IgD-negative memory B cell (primary cell): ENCODE data around the gene SOWAHA. TPM values are rescaled to one million over a fixed set of nuclear protein-coding genes. Genes with fewer than 3 reads are reported as not detected.

Experiments used
- H3K27ac Mint-ChIP-seq, 3 donors: one replicate each; pipeline ENCODE4 v1.8.0; 2020 to 2022; ENCODE audit warnings: mild to moderate bottlenecking in 3 of 3, mixed read lengths in 3 of 3, moderate library complexity in 1 of 3
- H3K27me3 Mint-ChIP-seq: one replicate; pipeline ENCODE4 v1.8.0; 2021; ENCODE audit warnings: mixed read lengths
- H3K36me3 Mint-ChIP-seq: one replicate; pipeline ENCODE4 v1.8.0; 2020; ENCODE audit warnings: mild to moderate bottlenecking, mixed read lengths
- H3K4me1 Mint-ChIP-seq, 3 donors: one replicate each; pipeline ENCODE4 v1.8.0; 2020 to 2022; ENCODE audit warnings: mixed read lengths in 3 of 3, mild to moderate bottlenecking in 1 of 3
- H3K4me3 Mint-ChIP-seq, 4 donors: one replicate each; pipeline ENCODE4 v1.8.0; 2020 to 2022; ENCODE audit warnings: mild to moderate bottlenecking in 4 of 4, mixed read lengths in 4 of 4, moderate library complexity in 3 of 4
- H3K9me3 Mint-ChIP-seq, 3 donors: one replicate each; pipeline ENCODE4 v1.8.0; 2020 to 2021; ENCODE audit warnings: mixed read lengths in 3 of 3, mild to moderate bottlenecking in 1 of 3
- polyA plus RNA-seq: library from polyadenylated mRNA; unstranded; fragments of 300-500 nt; fragmentation: Illumina TruSeq; gene quantifications from one replicate; pipeline ENCODE4 v1.2.3, GENCODE V29; 2021

Gene SOWAHA
- polyA plus RNA-seq, 1 donor from 2014 or later: not detected

- Mint-ChIP-seq H3K4me3 (no peak overlapping the region), H3K4me1 (peaks cover 4 to 10% (median 7%) of the 10 kb centered on the region in 3 donors), H3K9me3 (peaks cover 0 to 1% (median 0%) of the 10 kb centered on the region in 3 donors), H3K27ac (peak overlapping the region in 1 of 3 donors; percentile 73), H3K36me3 (no peaks in the 10 kb centered on the region), H3K27me3 (peaks cover 35% of the 10 kb centered on the region)
Observed at GRCh38 chr5:132810605-132811004, 2.5 kb upstream of the SOWAHA start.

- Mint-ChIP-seq H3K4me1 (peaks cover 4 to 10% (median 7%) of the 10 kb centered on the region in 3 donors), H3K27me3 (peaks cover 34% of the 10 kb centered on the region), H3K36me3 (no peaks in the 10 kb centered on the region), H3K27ac (no peak overlapping the region), H3K9me3 (peaks cover 0 to 1% (median 0%) of the 10 kb centered on the region in 3 donors), H3K4me3 (peak overlapping the region; percentile 40 to 93 (median 68))
Observed at GRCh38 chr5:132812123-132812765, 858 bp upstream of the SOWAHA start.

DNA sequence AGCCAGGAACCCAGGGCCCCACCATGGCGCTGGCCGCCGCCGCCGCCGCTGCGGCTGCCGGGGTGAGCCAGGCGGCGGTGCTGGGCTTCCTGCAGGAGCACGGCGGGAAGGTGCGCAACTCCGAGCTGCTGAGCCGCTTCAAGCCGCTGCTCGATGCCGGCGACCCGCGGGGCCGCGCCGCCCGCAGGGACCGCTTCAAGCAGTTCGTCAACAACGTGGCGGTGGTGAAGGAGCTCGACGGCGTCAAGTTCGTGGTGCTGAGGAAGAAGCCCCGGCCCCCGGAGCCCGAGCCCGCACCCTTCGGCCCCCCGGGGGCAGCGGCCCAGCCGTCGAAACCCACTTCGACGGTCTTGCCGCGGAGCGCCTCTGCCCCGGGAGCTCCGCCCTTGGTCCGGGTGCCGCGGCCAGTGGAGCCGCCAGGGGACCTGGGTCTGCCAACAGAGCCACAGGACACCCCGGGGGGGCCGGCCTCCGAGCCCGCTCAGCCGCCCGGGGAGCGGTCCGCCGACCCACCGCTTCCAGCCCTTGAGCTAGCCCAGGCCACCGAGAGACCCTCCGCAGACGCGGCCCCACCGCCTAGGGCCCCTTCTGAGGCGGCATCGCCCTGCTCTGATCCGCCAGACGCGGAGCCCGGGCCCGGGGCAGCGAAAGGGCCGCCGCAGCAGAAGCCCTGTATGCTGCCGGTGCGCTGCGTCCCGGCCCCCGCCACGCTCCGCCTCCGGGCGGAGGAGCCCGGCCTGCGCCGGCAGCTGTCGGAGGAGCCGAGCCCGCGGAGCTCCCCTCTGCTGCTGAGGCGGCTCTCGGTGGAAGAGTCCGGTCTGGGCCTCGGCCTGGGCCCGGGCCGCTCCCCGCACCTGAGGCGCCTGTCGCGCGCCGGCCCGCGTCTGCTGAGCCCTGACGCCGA lies 749 bp downstream of the SOWAHA start:
- Mint-ChIP-seq H3K4me3 (no peak overlapping the region), H3K4me1 (peaks cover 4 to 10% (median 7%) of the 10 kb centered on the region in 3 donors), H3K36me3 (no peaks in the 10 kb centered on the region), H3K27ac (no peak overlapping the region), H3K27me3 (peaks cover 31% of the 10 kb centered on the region), H3K9me3 (peaks cover 0 to 1% (median 0%) of the 10 kb centered on the region in 3 donors)

DNA sequence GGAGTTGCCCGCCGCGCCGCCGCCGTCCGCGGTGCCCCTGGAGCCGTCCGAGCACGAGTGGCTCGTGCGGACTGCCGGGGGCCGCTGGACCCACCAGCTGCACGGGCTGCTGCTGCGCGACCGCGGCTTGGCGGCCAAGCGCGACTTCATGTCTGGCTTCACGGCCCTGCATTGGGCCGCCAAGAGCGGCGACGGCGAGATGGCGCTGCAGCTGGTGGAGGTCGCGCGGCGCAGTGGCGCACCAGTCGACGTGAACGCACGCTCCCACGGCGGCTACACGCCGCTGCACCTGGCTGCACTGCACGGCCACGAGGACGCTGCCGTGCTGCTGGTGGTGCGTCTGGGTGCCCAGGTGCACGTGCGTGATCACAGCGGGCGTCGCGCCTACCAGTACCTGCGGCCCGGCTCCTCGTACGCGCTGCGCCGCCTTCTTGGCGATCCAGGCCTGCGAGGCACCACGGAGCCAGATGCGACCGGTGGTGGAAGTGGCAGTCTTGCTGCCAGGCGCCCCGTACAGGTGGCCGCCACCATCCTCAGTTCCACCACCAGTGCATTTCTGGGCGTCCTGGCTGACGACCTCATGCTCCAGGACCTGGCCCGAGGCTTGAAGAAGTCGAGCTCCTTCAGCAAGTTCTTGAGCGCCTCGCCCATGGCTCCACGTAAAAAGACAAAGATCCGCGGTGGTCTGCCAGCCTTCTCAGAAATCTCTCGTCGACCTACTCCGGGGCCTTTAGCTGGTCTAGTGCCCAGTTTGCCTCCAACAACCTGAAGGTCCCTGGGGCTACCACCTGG lies 1.6 kb downstream of the SOWAHA start:
- peaks cover 30% of the 10 kb centered on the region for H3K27me3 Mint-ChIP-seq
- H3K27ac Mint-ChIP-seq: no peak overlapping the region
- no peaks in the 10 kb centered on the region for H3K36me3 Mint-ChIP-seq
- H3K4me3 Mint-ChIP-seq: peak overlapping the region in 2 of 4 donors; percentile 41 to 54
- H3K4me1 Mint-ChIP-seq: peaks cover 7 to 17% (median 11%) of the 10 kb centered on the region in 3 donors
- H3K9me3 Mint-ChIP-seq: peaks cover 0 to 1% (median 0%) of the 10 kb centered on the region in 3 donors

DNA sequence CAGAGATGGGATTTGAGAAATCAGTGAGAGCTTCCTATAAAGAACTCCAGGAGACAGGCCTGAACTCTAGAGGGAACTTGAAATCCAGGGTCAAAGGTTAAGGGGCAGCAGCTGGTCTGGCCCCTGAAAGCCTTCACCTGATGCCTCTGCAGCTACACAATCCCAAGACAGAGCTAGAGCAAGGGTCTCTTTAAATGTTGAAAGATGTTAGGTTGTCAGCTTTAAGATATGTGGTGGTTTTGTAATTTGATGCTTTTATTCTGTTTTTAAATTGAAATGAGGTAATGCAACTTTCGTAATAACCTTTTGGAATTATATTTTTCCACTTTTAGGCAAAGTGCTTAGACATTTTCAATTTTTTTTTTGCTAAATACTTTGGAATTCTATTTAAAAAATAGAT lies 2.4 kb downstream of the SOWAHA start:
- H3K4me3 Mint-ChIP-seq: peak overlapping the region in 2 of 4 donors; percentile 41 to 54
- H3K4me1 Mint-ChIP-seq: peaks cover 12 to 17% (median 16%) of the 10 kb centered on the region in 3 donors
- H3K27ac Mint-ChIP-seq: no peak overlapping the region
- peaks cover 32% of the 10 kb centered on the region for H3K27me3 Mint-ChIP-seq
- peaks cover 0 to 1% (median 0%) of the 10 kb centered on the region in 3 donors for H3K9me3 Mint-ChIP-seq
- H3K36me3 Mint-ChIP-seq: no peaks in the 10 kb centered on the region

GRCh38 chr5:132816083-132816482 lies 3.0 kb downstream of the SOWAHA start:
- Mint-ChIP-seq H3K4me1 (peaks cover 12 to 17% (median 16%) of the 10 kb centered on the region in 3 donors), H3K4me3 (no peak overlapping the region), H3K36me3 (no peaks in the 10 kb centered on the region), H3K9me3 (peaks cover 0 to 1% (median 0%) of the 10 kb centered on the region in 3 donors), H3K27ac (no peak overlapping the region), H3K27me3 (peaks cover 33% of the 10 kb centered on the region)

GRCh38 chr5:132816554-132816953 lies 3.5 kb downstream of the SOWAHA start:
- peaks cover 12 to 17% (median 16%) of the 10 kb centered on the region in 3 donors for H3K4me1 Mint-ChIP-seq
- H3K27ac Mint-ChIP-seq: no peak overlapping the region
- peaks cover 33% of the 10 kb centered on the region for H3K27me3 Mint-ChIP-seq
- peaks cover 0 to 1% (median 0%) of the 10 kb centered on the region in 3 donors for H3K9me3 Mint-ChIP-seq
- H3K36me3 Mint-ChIP-seq: no peaks in the 10 kb centered on the region
- no peak overlapping the region for H3K4me3 Mint-ChIP-seq

- peaks cover 0 to 1% (median 0%) of the 10 kb centered on the region in 3 donors for H3K9me3 Mint-ChIP-seq
- no peaks in the 10 kb centered on the region for H3K36me3 Mint-ChIP-seq
- no peak overlapping the region for H3K27ac Mint-ChIP-seq
- H3K4me3 Mint-ChIP-seq: no peak overlapping the region
- peaks cover 12 to 17% (median 16%) of the 10 kb centered on the region in 3 donors for H3K4me1 Mint-ChIP-seq
- H3K27me3 Mint-ChIP-seq: peaks cover 30% of the 10 kb centered on the region
Observed at GRCh38 chr5:132817011-132817410, 3.9 kb downstream of the SOWAHA start.

- H3K9me3 Mint-ChIP-seq: no peaks in the 10 kb centered on the region
- H3K4me3 Mint-ChIP-seq: peak overlapping the region; percentile 64 to 86 (median 82)
- H3K4me1 Mint-ChIP-seq: peaks cover 7 to 9% (median 8%) of the 10 kb centered on the region in 3 donors
- peak overlapping the region in 1 of 3 donors; percentile 79 for H3K27ac Mint-ChIP-seq
- peaks cover 22% of the 10 kb centered on the region for H3K27me3 Mint-ChIP-seq
- H3K36me3 Mint-ChIP-seq: no peaks in the 10 kb centered on the region
Observed at GRCh38 chr5:132819468-132819867, 6.4 kb downstream of the SOWAHA start.

DNA sequence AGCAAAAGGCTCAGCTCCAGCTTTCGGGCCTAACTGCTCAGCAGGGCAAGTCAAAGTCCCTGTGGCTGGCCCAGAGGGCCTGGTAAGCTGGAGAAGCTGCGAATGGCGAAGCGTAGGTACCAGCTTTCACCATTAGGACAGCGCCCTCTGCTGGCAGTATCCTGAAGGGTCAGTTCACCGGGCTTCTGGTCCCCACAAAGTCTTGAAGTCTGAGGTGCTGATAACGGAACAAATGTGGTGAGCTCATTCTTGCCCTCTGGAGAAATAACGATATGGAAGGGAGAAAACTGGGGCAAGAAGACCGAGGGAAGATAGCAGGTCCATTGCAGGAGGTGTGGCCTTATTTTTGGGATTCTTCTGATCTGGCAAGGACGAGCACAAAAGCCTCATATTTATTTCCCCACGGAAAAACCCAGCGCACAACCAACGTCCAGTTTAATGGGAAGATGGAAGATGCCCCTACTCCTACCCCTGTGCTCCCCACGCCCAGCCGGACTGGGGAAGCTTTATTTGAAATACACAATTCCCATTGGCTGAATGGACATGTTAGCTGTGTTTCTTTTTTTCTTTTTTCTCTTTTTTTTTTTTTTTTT lies 7.2 kb downstream of the SOWAHA start:
- H3K27me3 Mint-ChIP-seq: peaks cover 22% of the 10 kb centered on the region
- no peaks in the 10 kb centered on the region for H3K9me3 Mint-ChIP-seq
- H3K4me1 Mint-ChIP-seq: peaks cover 7 to 9% (median 8%) of the 10 kb centered on the region in 3 donors
- no peaks in the 10 kb centered on the region for H3K36me3 Mint-ChIP-seq
- no peak overlapping the region for H3K27ac Mint-ChIP-seq
- peak overlapping the region in 2 of 4 donors; percentile 41 to 71 for H3K4me3 Mint-ChIP-seq

DNA sequence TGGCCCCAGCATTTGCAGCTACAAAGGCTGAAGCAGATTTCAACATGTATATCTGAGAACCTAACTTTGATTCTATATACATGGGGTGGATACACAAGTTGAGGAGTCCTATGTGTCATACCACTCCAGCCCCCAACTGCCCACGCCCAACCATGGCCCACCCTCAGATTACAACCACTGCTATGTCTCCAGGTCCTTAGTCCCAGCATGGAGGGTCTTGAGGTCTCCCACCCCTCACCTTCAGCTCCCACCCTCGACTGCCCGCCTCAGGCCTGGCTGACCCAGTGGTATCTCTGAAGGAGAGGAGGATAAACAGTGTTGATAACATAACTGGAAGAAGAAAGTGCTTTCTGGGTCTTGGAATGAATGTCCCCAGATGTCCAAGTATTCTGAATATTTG lies 8.2 kb downstream of the SOWAHA start:
- H3K36me3 Mint-ChIP-seq: no peaks in the 10 kb centered on the region

GRCh38 chr5:132821791-132822190 lies 8.7 kb downstream of the SOWAHA start:
- no peak overlapping the region for H3K4me3 Mint-ChIP-seq
- no peaks in the 10 kb centered on the region for H3K36me3 Mint-ChIP-seq
- H3K27me3 Mint-ChIP-seq: peaks cover 26% of the 10 kb centered on the region
- no peak overlapping the region for H3K27ac Mint-ChIP-seq
- H3K9me3 Mint-ChIP-seq: no peaks in the 10 kb centered on the region
- peaks cover 7 to 9% (median 8%) of the 10 kb centered on the region in 3 donors for H3K4me1 Mint-ChIP-seq

More for the DNA sequence above, 8.2 kb downstream of the SOWAHA start:
- H3K4me3 Mint-ChIP-seq: no peak overlapping the region
- no peaks in the 10 kb centered on the region for H3K9me3 Mint-ChIP-seq
- H3K27me3 Mint-ChIP-seq: peaks cover 23% of the 10 kb centered on the region
- peaks cover 7 to 9% (median 8%) of the 10 kb centered on the region in 3 donors for H3K4me1 Mint-ChIP-seq
- H3K27ac Mint-ChIP-seq: no peak overlapping the region

DNA sequence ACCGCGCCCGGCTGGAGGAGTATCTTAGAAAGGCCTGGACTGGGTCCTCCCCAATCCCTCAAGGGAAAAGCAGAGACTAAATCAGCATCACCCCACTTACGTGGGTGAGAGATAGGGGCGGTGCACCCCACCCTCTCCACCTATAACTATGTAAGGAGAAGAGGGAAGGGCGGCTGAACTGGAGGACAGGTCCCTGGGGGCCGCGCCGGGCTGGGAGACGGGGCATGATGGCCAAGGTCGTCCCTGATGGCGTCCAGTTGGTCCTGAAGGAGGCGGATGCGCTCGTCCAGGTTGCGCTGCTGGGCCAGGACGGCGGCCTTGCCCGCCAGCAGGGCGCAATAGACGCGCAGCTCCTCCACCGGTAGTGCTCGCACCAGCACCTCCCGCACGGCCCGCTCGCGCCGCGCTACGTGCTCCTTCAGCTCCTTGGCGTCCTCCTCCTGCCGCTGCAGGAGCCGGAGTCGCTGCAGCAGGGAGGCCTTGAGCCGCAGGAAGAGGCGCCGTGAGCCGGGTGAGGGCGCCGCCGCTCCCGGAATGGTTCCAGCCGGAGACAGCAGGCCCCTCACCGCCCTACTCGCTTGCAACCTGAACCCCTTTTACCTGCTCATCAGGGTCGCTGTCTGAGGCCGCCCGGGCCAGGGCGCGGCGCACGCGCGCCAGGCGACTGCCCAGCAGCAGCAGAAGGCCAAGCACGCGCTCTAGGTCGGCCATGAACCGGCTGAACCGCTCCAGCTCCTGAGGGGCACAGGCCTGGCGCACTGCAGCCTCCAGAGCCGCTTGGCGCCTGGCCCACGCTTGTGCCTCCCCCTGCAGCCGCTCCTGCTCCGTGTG lies 9.8 kb downstream of the SOWAHA start:
- no peak overlapping the region for H3K27ac Mint-ChIP-seq
- H3K36me3 Mint-ChIP-seq: no peaks in the 10 kb centered on the region
- H3K27me3 Mint-ChIP-seq: peaks cover 36% of the 10 kb centered on the region
- H3K4me1 Mint-ChIP-seq: peaks cover 7 to 9% (median 8%) of the 10 kb centered on the region in 3 donors
- H3K9me3 Mint-ChIP-seq: no peaks in the 10 kb centered on the region
- H3K4me3 Mint-ChIP-seq: peak overlapping the region in 1 of 4 donors; percentile 63
